ENCODE results near the gene SAE1.
"Not testable (repeated sequence)": the region's sequence is repeated elsewhere in the genome, so short reads cannot be mapped to it uniquely, and the experiment has no call there.

SAE1 gene

DNA sequence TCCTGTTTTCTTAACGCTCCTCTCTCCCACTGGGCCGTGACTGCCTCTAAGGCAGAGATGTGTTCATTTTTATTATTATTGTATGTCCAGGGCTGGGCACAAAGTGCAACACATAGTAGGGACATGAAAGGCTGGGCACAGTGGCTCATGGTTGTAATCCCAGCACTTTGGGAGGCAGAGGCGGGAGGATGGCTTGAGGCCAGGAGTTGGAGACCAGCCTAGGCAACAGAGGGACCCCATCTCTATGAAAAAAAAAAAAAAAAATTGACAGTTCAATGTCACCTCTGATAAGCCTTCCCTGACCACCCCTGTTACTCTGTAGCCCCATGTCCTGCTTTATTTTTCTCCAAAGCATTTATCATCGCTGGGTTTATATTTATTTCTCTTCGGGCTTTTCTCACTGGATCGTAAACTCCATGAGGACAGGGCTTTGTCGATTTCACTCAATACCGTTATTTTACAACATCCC lies 481 bp upstream of the SAE1 start:
- no peak for DNase-seq (ENCODE audit: low read depth in 2 of 2)

DNA sequence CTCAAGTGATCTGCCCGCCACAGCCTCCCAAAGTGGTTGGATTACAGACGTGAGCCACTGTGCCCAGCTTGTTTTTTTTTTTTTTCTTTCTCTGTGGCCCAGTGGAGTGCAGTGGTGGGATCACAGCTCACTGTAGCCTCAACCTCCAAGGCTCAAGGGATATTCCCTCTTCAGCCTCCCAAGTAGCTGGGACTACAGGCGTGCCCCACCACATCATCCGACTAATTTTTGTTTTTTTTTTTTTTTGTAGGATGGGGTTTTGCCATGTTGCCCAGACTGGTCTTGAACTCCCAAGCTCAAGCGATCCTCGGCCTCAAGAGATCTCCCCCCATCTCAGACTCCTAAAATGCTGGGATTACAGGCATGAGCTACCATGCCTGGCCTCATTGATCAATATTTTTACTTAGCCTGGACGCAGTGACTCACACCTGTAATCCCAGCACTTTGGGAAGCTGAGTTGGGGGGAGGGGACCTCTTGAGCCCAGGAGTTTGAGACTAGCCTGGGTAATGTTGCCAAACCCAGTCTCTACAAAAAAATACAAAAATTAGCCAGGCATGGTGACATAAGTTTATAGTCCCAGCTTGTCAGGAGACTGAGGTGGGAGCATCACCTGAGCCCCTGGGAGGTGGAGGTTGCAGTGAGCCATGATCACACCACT lies 1.7 kb downstream of the SAE1 start:
- DNase-seq (ENCODE audit: low read depth in 2 of 2), result no peak

DNA sequence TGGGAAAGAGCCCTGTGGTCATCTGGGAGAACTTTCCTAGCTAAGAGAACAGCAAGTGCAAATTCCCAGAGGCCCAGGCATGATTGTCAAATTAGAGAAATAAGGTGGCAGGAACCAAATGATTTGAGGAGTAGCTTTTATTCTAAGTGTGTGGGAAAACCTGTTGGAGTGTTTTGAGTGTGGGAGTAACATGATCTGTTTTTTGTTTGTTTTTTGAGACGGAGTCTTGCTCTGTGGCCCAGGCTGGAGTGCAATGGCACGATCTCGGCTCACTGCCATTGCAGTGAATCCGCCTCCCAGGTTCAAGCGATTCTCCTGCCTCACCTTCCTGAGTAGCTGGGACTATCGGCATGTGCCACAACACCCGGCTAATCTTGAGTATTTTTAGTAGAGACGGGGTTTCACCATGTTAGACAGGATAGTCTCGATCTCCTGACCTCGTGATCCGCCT lies 2.4 kb downstream of the SAE1 start:
- DNase-seq (ENCODE audit: low read depth in 2 of 2), result no peak

DNA sequence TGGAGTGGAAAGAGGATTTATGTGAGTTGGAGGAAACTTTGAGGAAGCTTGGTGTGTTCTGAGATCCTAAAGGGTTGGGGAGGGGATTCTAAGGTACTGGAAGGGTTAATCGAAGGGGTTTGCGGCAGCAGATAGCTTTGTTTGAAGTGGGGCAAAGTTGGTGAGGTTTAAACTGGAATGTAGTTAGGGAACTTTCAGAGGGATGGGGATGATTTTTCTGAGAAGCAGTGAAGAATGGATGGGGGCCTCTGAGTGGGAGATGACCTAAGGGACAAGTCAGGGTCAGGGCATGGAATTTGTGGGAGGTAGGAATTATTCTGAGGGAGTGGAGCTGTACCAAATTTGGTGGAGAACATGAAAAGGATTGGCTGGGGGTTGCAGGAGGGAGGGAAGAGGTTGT lies 3.9 kb downstream of the SAE1 start:
- no peak for DNase-seq (ENCODE audit: low read depth in 2 of 2)

DNA sequence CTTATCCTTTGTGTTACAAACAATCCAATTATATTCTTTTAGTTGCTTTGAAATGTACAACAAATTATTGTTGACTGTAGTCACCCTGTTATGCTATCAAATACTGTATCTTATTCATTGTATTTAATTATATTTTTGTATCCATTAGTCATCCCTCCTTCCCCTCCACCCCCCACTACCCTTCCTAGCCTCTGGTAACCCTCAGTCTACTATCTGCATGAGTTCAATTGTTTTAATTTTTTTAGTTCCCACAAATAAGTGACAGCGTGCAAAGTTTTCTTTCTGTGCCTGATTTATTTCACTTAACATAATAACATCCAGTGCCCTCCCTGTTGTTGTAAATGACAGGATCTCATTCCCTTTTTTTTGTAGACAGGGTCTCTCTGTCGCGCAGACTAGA lies 4.5 kb downstream of the SAE1 start:
- DNase-seq (ENCODE audit: low read depth in 2 of 2), result no peak

DNA sequence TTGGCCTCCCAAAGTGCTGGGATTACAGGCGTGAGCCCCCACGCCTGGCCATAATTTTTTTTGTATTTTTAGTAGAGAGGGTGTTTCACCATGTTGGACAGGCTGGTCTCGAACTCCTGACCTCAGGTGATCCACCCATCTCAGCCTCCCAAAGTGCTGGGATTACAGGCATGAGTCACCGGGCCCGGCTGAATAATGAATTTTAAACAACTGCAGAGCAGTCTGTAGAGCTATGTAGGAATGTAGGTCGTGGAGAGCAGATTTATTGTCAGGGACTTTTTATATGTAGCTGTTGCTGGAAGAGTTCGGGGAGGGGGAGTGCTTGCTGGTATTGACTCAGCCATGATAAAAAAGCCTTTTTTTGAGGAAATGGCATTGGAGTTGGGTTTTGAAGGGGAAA lies 10.6 kb downstream of the SAE1 start:
- DNase-seq (ENCODE audit: low read depth in 2 of 2), result not testable (repeated sequence)

DNA sequence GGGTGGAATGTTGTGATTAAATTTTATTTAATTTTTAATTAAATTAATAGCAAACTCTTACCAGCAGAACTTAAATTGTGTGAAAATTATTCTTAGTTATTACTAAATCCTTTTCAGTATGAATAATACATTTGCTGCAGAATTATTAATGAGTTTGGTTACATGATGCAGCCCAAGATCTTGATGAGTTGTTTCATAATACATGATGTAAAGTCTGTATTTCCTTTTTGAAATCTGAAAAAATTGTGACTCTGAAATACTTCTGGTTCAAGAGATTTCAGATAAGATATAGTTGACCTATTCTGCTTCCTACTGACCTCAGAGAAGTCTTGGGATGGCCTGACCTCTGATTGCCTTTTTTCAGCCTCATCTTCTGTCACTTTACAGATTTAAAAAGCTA lies 11.1 kb downstream of the SAE1 start:
- DNase-seq (ENCODE audit: low read depth in 2 of 2), result no peak

DNA sequence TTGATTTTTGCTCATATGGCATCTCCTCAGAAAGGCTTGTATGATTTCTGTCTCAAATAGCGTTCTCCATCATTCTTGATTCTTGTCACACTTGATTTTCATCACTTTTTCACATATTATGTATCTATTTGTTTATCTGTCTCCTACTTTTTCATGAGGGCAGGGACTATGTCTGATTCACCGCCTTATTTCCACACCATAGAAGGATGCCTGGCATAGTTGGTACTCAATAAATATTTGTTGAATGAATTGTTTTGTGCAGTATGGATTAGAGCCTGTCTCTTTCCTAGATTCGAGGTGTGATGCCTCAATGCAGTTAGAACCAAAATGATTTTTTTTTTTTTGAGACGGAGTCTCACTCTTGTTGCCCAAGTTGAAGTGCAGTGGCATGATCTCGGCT lies 12.1 kb downstream of the SAE1 start:
- DNase-seq (ENCODE audit: low read depth in 2 of 2), result no peak

DNA sequence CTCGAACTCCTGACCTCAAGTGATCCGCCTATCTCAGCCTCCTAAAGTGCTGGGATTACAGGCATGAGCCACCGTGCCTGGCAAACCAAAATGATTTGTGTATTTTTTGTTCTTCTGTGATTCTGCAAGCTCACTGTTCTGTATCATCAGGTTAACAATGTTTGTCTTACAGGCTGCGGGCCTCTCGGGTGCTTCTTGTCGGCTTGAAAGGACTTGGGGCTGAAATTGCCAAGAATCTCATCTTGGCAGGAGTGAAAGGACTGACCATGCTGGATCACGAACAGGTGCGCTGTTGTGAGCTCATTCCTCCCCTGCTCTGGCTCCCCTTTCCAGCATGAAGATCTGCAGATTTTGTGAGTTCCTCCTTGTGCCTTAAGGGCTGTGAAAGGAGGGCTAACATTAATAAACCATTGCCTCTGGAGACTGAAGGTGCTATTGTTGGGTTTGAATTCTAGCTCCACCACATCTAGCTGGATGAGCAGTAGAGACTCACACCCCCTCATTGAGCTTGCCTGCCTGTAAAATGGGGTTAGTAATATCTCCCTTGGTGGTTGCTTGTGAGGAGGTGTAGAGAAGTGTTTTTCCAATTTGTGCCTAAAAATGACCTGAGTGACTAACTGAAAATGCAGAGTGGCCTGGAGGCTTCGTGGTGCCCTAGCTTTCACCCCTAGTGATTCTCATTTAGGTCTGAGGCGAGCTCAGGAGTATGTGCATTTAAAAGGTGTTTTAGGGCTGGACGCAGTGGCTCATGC lies 12.9 kb downstream of the SAE1 start:
- no peak for DNase-seq (ENCODE audit: low read depth in 2 of 2)

DNA sequence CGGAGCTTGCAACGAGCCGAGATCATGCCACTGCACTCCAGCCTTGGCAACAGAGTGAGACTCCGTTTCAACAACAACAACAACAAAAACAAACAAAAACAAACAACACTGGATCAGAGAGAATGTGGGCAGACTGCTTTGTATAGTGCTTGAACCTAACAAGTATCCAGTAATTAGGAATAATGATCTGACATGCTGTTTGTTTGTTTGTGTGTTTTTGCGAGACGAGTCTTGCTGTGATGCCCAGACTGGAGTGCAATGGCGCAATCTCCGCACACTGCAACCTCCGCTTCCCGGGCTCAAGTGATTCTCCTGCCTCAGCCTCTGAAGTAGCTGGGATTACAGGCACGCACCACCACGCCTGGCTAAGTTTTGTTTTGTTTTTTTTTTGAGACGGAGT lies 14.0 kb downstream of the SAE1 start:
- DNase-seq (ENCODE audit: low read depth in 2 of 2), result no peak

DNA sequence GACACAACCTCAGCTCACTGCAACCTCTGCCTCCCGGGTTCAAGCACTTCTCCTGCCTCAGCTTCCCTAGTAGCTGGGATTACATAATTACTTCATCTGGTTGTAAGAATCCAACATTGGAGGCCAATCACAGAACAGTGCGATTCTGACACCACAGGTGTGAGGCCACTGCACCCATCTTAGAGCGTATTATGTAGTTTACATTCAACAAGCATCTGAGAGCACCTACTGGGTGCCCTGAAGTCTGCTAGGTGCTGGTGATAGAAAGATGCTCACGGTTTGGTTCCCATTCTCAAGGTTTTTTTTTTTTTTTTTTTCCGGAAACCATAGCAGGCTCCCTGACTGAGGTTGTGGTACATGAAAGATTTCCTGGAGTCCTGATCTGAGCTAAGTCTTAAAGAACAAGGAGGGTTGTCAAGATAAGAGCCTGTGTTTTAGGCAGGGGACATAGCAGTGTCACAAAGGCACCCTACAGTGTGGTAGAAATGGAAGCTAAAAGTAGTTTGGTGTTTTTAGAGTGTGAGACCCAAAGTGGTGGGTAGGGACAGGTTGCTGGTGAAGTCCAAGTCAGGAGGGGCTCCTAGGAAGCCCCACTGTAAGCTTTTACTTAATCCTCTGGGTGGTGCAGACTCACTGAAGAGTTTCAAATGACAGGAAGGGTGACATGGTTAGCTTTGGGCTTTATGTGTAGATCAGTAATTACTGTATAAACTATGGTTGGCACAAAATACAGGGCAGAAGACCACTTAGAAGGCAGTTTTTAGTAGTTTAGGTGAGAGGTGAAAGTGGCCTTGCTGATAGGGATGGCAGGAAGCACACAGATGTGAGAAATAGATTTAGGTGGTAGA lies 15.2 kb downstream of the SAE1 start:
- no peak for DNase-seq (ENCODE audit: low read depth in 2 of 2)

DNA sequence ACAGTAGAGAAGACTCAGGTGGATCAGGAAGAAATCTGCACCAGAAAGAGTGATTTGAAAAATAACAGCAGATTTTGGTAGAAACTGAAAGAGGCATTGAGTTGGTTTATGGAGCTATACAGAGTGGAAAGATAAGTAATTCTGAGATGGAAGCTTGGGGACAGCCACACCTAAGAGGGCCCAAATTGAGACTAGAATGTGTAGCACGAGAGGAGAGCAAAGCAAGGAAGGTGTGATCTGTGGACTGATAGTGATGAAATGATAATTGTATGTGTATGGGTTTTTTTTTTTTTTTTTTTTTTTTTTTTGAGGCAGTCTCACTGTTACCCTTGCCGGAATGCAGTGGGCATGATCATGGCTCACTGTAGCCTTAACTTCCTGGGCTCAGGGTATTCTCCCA lies 16.3 kb downstream of the SAE1 start:
- DNase-seq (ENCODE audit: low read depth in 2 of 2), result no peak

DNA sequence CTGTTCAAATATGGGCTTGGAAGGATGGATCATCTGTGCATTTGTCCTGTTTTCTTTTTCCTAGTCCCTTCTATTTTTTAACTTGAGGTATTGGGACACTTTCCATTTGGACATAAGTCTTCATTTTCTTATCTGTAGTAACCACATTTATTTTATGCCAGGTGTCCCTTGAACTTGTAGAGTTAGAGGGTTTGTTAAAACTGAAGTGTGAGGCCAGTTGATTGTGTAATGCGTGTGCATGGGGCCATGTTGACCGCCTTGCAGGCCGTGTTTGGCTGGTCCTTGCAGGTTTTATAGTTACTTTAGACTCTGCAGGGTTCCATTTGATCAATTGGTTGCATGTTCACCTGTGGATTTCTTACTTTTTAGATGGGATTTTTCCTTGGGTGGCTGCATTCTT lies 21.0 kb downstream of the SAE1 start:
- DNase-seq (ENCODE audit: low read depth in 2 of 2), result no peak

DNA sequence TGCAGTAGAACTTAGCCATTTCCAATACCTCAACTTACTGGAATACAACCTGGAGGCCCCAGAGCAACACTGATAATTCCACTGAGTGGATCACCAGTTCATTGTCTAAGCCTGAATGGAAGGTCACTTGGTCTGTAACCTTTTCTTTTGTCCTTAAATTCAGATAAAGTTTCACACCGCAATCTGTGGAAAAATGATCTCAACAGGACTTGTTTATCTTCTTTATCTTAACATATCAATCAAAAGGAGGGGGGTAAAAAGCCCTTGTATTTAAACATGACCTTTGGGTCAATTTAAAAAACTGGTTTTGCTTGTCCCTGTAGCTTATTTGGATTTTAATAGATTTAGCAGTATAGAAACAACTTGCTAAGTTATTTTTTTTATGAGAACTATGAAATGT lies 21.6 kb downstream of the SAE1 start:
- no peak for DNase-seq (ENCODE audit: low read depth in 2 of 2)

DNA sequence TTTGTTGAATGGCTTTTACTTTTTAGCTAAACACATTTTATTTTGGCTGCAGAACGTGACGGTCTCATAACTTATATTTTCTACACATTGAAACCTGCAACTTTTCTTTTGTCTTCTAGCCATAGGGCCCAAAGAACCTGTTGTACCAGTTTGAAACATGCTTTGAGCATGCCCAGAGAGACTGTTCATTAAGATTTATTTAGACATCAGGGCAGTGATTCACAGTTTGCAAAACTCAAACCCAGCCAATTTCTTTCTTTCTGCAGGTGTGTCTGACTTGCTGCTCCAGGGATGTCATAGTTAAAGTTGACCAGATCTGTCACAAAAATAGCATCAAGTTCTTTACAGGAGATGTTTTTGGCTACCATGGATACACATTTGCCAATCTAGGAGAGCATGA lies 22.0 kb downstream of the SAE1 start:
- DNase-seq (ENCODE audit: low read depth in 2 of 2), result no peak

DNA sequence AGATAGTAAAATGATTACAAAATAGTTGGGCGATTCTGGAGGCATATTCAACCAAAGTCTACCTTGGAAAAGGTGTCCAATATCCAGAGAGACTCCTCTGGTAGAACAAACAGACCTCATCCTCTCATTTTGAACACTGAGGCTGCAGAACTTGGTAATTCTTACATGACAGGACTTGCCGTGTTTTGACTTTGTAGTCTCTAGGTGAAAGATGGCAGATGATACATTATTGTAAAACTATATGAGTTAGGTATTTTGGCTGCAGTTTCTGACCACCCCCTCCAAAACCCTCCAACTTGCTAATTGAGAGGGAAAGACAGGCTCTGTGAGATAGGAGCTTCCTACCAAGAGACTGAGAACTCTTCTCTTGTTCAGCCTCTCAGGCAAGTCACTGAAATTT lies 22.6 kb downstream of the SAE1 start:
- no peak for DNase-seq (ENCODE audit: low read depth in 2 of 2)

DNA sequence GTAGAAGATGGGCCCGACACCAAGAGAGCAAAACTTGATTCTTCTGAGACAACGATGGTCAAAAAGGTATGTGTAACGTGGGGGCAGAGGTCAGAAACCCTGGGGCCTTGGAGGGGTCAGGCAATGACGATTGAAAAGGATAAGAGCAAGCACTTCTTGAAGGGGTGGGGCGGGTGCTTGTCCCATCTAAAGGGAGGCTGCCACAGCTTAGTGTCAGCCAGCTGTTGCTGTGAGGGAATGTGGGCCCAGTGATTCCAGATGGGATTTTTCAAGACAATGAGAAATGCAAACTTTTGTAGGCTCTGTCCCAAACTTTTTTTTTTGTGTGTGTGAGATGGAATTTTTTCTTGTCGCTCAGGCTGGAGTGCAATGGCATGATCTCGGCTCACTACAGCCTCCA lies 24.5 kb downstream of the SAE1 start:
- DNase-seq (ENCODE audit: low read depth in 2 of 2), result no peak

DNA sequence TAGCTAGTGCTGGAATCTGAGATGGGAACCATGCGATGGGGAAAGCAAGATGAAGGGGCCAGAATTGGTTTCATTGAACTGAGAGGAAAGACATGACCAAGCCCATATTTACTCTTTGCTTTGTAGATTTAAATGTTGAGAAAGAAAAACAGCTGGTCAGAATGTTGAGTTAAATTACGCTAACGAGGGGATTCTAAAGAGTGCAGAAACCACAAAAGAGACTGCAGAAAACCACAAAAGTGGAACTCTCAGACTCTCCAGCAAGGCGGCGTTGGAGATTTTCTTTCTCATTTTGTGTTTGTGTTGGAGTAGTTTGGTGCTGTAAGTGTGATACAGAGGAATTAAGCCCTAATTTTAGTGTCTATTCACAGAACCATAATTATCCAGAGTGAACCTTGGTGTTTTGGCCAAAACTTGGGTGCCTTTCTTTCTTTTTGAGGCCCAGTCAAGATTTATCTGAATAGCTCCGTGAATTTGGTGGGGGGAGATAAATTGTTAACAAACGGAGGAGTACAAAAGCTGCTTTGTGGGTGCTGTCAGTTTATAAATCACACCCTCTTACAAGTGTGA lies 26.3 kb downstream of the SAE1 start:
- DNase-seq (ENCODE audit: low read depth in 2 of 2), result no peak

DNA sequence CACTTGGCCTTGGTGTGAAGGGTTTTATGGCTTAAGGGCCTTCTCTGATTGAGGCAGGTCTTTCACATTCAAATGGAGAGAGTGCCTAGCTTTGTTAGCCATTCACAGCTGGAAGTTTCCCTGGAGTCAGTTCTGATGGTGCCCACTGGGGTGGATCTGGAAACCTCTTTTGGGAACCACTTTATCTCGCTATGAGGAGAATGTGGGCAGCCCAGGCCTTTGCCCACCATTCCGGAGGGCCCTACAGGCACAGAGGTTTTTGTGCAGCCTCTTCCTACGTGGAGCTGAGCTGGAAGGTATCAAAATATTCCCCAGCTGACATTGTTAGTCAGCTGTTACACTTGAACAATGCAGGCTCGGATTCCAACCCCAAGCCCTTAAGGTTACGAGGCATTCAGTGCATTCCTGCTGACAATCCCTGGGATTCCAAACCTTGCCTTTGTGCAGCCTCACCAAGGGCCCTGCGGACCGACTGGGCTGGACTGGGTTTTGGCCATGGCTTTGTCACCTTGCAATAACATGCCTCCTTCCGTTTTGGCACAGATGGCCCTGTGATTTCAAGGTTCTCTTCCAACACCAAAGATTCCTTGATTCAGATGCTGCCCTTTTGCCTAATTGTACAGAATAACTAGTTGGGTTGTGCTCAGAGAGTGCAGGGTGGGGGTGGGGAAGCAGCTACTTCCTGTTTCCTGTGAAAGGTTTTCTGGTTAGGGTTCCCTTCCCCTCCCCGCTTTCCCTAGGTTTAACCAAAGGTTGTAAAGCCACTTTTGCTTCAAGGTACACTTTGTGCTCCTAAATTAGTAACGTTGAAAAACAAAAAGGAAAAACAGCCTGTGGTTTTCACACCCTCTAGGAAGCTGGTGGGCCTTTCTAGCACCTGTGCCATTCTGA lies 27.0 kb downstream of the SAE1 start:
- DNase-seq (ENCODE audit: low read depth in 2 of 2), result no peak

DNA sequence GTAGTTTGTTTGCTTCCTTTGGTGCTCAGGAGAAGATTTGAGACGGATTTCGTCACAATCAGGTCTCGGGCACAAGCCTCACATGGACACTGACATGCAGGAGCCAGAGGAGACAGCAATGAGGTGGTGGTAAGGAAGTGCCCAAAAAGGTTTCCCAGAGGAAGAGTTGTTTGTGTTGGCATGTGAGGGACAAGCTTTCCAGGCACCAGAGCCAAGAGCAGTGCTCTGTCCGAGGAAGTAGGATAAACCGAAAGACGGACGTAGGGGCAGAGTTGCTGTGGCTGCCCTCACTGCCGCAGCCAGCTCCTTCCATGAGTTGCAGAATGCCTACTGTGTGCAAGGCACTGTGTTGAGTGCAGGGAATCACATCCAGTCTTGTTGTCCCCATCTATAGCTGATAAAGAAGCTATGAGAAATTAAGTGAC lies 27.7 kb downstream of the SAE1 start:
- DNase-seq (ENCODE audit: low read depth in 2 of 2), result no peak

DNA sequence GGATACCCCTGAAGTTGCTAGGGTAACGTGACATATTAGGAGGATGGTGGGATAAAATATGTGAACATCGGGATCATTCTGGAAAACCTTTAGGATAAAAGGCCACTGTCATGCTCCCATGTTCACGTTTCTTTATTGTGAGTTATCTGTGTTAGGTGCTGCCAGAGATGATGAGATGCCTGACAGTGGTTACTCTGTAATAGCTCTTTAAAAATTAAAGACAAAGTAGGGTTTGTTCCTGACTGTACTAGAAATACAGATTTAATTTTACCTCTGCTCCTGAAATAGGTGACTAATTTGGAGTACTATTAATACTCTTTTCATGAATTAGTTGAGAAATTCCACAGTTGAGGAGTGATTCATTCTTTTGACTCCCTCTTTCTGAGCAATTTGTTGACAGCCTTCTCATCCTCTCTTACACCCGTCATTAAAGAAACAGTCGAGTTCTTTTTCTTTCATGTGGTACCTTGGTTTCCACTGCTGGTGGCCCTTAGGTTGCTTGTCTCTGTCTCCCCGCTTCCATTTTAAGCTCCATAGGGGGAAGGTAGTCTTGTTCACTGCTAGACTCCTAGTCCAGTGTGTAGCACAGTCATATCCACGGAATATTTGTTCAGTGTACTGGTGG lies 28.4 kb downstream of the SAE1 start:
- peak in 1 of 2 donors; percentile 18 for DNase-seq (ENCODE audit: low read depth in 2 of 2)

Measured in stimulated activated CD8-positive, alpha-beta memory T cell treated with anti-CD3 and anti-CD28 coated beads, Interleukin-7, amount 100 ng/mL, for 4 hours (primary cell).